Adrenal gland (tissue), 12 donors: Measurements from ENCODE around the gene WFDC1. TPM values are rescaled to one million over a fixed set of nuclear protein-coding genes. Genes with fewer than 3 reads are reported as not detected.

Experiments used
- DNase-seq, 7 donors: peaks; one replicate each; pipeline ENCODE4 v3.0.0-alpha.2; 2019 to 2020
- H3K27ac ChIP-seq, 5 donors: fragments of 200-600 bp; sonication (generic) in 4 of 5; 1 replicate in 3 of 5; 2 replicates in 2 of 5; pipeline versions ENCODE4 v1.5.1 to v1.8.0; 2016 to 2020; ENCODE audit warnings: mild to moderate bottlenecking in 1 of 5
- H3K27me3 ChIP-seq: fragments of 200-600 bp; 2 replicates; pipeline ENCODE4 v1.8.0; 2021
- H3K36me3 ChIP-seq, 2 donors: fragments of 200-600 bp; replicated peaks in 1 of 2; 1 replicate in 1 of 2; 2 replicates in 1 of 2; pipeline versions ENCODE4 v1.5.1 to v1.8.0; 2018 to 2022
- H3K4me1 ChIP-seq, 2 donors: fragments of 200-600 bp; replicated peaks in 1 of 2; 1 replicate in 1 of 2; 2 replicates in 1 of 2; pipeline versions ENCODE4 v1.5.1 to v1.8.0; 2018 to 2021
- H3K4me3 ChIP-seq, 4 donors: fragments of 200-600 bp; sonication (generic) in 3 of 4; one replicate each; pipeline ENCODE4 v1.5.1; 2016 to 2018
- H3K9me3 ChIP-seq, 3 donors: fragments of 200-600 bp; sonication (generic) in 1 of 3; replicated peaks in 1 of 3; 1 replicate in 2 of 3; 2 replicates in 1 of 3; pipeline versions ENCODE4 v1.5.1 to v1.8.0; 2016 to 2021
- POLR2A ChIP-seq, 2 donors: fragments of 450-650 bp; IDR thresholded peaks; one replicate each; pipeline ENCODE4 v1.6.1; 2017; ENCODE audit warnings: antibody characterized with exemption in 2 of 2, mild to moderate bottlenecking in 2 of 2, moderate library complexity in 1 of 2
- WGBS, 4 donors: extraction: QIAGEN DNeasy Blood & Tissue Kit in 2 of 4; methylation state at CpG; one replicate each; pipeline versions ENCODE4 v1.1.5 to v1.1.7; 2013 to 2017; 5-methylcytosine and 5-hydroxymethylcytosine counted together
- intact Hi-C, 2 donors: fragments of 100-400 bp; cut with DNase I; formaldehyde crosslinking; loops; one replicate each; pipeline versions ENCODE4 v1.14.1 to v1.15.0; 2022 to 2023
- polyA plus RNA-seq, 3 donors: library from polyadenylated mRNA; stranded (reverse); fragments of 200-250 nt in 2 of 3; fragments of 350-450 nt in 1 of 3; fragmentation: Illumina TruSeq in 1 of 3; extraction: RNeasy Lipid Tissue Mini Kit (QIAGEN cat#74804) in 1 of 3; gene quantifications; one replicate each; pipeline ENCODE4 v1.2.3, GENCODE V29; 2013 to 2014
- total RNA-seq, 9 donors: library from RNA; depleted of rRNA in 4 of 9; stranded (reverse); fragments of >200 nt in 4 of 9; fragments of 120-200 nt in 1 of 9; fragmentation: NEBNext Ultra II Directional in 1 of 9; extraction: Animal tissue kit (Norgen Biotek cat#: 25700) in 1 of 9; gene quantifications; one replicate each; pipeline versions ENCODE4 v1.1.0 to v1.2.4, GENCODE V29; 2013 to 2023
- TF ChIP-seq, protein P1 (sequence below), 6 experiments: fragments of 450-650 bp in 4 of 6; fragments of 200-600 bp in 2 of 6; sonication (generic) in 1 of 6; IDR thresholded peaks; 1 replicate in 5 of 6; 2 replicates in 1 of 6; pipeline versions ENCODE4 v1.5.1 to v1.8.0; 2016 to 2021; ENCODE audit warnings: antibody characterized with exemption in 6 of 6, mild to moderate bottlenecking in 2 of 6, moderate library complexity in 1 of 6
- donor health status: healthy with polysubstance abuse.
- donor health status: Bipolar disorder and iron deficiency.
- donor health status: DM: yes; HTN: yes; CAD: no.
- donor health status: DM: no; HTN: no; CAD: no.
- donor health status: DM: no; HTN: no; CAD: no.
- donor health status: DM: yes; HTN: yes; CAD: no.

Gene WFDC1
- total and polyA plus RNA-seq, 12 donors, result 9.6 to 284 (median 39.8) TPM

DNA sequence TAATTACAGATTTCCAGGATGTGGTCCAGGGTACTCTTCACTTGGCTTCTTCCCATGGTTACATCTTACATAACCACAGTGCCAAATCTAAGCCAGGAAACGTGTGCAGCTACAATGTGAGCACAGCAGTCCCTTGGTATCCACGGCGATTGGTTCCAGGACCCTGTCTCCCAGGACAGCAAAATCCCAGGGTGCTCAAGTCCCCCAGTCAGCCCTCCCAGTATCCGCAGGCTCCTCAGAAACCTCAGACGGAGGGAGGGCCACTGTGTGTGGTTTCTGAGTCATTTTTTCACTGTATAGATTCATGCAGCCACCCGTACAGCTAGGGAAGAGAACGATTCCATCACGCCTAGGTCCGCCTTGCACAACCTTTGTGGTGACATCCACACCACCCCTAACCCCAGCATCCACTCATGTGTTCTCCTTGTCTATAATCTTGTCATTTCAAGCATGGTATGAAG, 62.5 kb downstream of the WFDC1 start:
- H3K27ac ChIP-seq, result no peak overlapping the region
- intact Hi-C loops, result no loop called here
- H3K36me3 ChIP-seq, result no peaks in the 10 kb centered on the region
- no peak for TF ChIP-seq POLR2A (IDR thresholded peaks at IDR 0.05)
- TF ChIP-seq, protein P1, sequence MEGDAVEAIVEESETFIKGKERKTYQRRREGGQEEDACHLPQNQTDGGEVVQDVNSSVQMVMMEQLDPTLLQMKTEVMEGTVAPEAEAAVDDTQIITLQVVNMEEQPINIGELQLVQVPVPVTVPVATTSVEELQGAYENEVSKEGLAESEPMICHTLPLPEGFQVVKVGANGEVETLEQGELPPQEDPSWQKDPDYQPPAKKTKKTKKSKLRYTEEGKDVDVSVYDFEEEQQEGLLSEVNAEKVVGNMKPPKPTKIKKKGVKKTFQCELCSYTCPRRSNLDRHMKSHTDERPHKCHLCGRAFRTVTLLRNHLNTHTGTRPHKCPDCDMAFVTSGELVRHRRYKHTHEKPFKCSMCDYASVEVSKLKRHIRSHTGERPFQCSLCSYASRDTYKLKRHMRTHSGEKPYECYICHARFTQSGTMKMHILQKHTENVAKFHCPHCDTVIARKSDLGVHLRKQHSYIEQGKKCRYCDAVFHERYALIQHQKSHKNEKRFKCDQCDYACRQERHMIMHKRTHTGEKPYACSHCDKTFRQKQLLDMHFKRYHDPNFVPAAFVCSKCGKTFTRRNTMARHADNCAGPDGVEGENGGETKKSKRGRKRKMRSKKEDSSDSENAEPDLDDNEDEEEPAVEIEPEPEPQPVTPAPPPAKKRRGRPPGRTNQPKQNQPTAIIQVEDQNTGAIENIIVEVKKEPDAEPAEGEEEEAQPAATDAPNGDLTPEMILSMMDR (IDR thresholded peaks at IDR 0.05), result no peak
- no peaks in the 10 kb centered on the region for H3K9me3 ChIP-seq
- no peaks in the 10 kb centered on the region for H3K4me1 ChIP-seq
- no peaks in the 10 kb centered on the region for H3K27me3 ChIP-seq
- no peak overlapping the region for H3K4me3 ChIP-seq
- 61 to 71% (median 65%) methylated on average over 9 of the region's 9 CpGs for WGBS, 4 donors
- no peak for DNase-seq

DNA sequence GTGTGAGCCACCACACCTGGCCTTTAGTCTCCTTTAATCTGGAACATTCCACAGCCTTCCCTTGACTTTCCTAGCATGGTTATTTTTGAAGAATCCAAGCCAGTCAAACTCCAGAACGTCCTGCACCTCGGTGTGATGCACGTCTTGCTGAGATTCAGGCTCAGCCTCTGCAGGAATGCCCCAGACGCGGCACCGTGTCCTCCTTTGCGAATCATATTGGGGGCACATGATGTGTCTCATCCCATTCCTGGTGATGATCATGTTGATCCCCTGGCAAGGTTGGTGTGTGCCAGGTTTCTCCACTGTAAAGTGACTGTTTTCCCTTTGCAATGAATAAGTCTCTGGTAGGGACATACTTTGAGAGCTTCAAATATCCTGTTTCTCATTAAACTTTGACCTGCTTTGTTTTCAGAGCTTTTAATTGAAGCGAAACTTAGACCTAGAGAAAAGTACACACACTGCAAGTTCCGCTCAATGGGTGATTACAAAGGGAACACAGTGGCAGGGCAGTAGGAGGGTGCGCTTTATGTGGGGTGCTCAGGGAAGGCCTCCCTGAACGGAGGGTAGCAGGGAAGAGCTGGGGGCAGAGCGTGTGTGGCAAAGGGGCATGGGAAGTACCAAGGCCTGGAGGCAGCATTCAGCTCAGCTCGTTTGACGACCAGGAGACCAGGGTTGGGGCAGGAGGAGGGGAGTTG, 64.1 kb downstream of the WFDC1 start:
- TF ChIP-seq, protein P1 (IDR thresholded peaks at IDR 0.05), result no peak
- no peak for TF ChIP-seq POLR2A (IDR thresholded peaks at IDR 0.05)
- H3K27me3 ChIP-seq, result no peaks in the 10 kb centered on the region
- 82 to 86% (median 82%) methylated on average over 14 of the region's 14 CpGs for WGBS, 4 donors
- H3K4me1 ChIP-seq, result no peaks in the 10 kb centered on the region
- H3K36me3 ChIP-seq, result no peaks in the 10 kb centered on the region
- H3K27ac ChIP-seq, result no peak overlapping the region
- DNase-seq, result no peak
- intact Hi-C loops, result no loop called here
- H3K4me3 ChIP-seq, result no peak overlapping the region
- no peaks in the 10 kb centered on the region for H3K9me3 ChIP-seq

GRCh38 chr16:84359326-84359725, 64.6 kb downstream of the WFDC1 start:
- Histone ChIP-seq H3K27me3 (no peaks in the 10 kb centered on the region), H3K4me3 (no peak overlapping the region), H3K4me1 (no peaks in the 10 kb centered on the region), H3K27ac (no peak overlapping the region), H3K9me3 (no peaks in the 10 kb centered on the region), H3K36me3 (no peaks in the 10 kb centered on the region)
- WGBS, 4 donors, result 63 to 71% (median 69%) methylated on average over 7 to 8 of the region's 8 CpGs
- intact Hi-C loops, result no loop called here
- DNase-seq, result no peak
- TF ChIP-seq POLR2A (IDR thresholded peaks at IDR 0.05), result no peak
- TF ChIP-seq, protein P1 (IDR thresholded peaks at IDR 0.05), result no peak

DNA sequence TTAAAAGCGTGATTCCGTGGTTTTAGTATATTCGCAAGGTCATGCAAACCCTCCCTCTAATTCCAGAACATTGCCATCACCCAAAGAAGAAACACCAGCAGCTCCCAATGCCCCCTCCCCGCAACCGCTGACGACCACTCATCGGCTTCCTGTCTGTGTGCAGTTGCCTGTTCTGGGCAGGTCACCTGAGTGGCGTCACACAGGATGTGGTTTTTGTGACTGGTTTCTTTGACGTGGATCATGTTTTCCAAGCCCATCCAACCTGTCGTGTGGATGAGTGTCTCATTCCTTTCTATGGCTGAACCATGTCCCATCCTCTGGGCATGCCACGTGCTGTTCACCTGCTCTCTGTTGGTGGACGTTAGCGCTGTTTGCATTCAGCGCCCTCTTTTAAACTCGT, 65.5 kb downstream of the WFDC1 start:
- H3K9me3 ChIP-seq, result no peaks in the 10 kb centered on the region
- DNase-seq, result no peak
- no peak overlapping the region for H3K4me3 ChIP-seq
- no peak for TF ChIP-seq POLR2A (IDR thresholded peaks at IDR 0.05)
- TF ChIP-seq, protein P1 (IDR thresholded peaks at IDR 0.05), result no peak
- no peaks in the 10 kb centered on the region for H3K36me3 ChIP-seq
- 73 to 84% (median 83%) methylated on average over 15 of the region's 15 CpGs for WGBS, 4 donors
- H3K27me3 ChIP-seq, result no peaks in the 10 kb centered on the region
- intact Hi-C loops, result no loop called here
- H3K4me1 ChIP-seq, result no peaks in the 10 kb centered on the region
- no peak overlapping the region for H3K27ac ChIP-seq
